Measurements from ENCODE around the gene FAH. TPM values are rescaled to one million over a fixed set of nuclear protein-coding genes. Genes with fewer than 3 reads are reported as not detected.

Gene FAH
- polyA plus RNA-seq, 1 donor from 2014 or later = 3.1 TPM

GRCh38 chr15:80140909-80141308, 11.9 kb upstream of the FAH start:
- H3K9ac ChIP-seq (ENCODE audit: low read length) = no peak overlapping the region
- no peaks in the 10 kb centered on the region for H3K9me3 ChIP-seq (ENCODE audit: low read length)
- H2AFZ ChIP-seq (ENCODE audit: low read depth, low read length) = no peak overlapping the region
- no peaks in the 10 kb centered on the region for H3K27me3 ChIP-seq (ENCODE audit: insufficient read depth, low read depth, low read length)
- H3K4me2 ChIP-seq (ENCODE audit: low read length) = no peak overlapping the region
- no peak overlapping the region for H3K27ac ChIP-seq (ENCODE audit: low read length)
- no peak for TF ChIP-seq SMC3 (conservative IDR thresholded peaks at IDR 0.05; ENCODE audit: poor library complexity)
- no peak for TF ChIP-seq REST (IDR thresholded peaks at IDR 0.05; ENCODE audit: borderline replicate concordance)
- no peak for TF ChIP-seq POLR2AphosphoS5 (IDR thresholded peaks at IDR 0.05)
- TF ChIP-seq TAF1 (IDR thresholded peaks at IDR 0.05; ENCODE audit: low read depth) = no peak
- TF ChIP-seq MXI1 (conservative IDR thresholded peaks at IDR 0.05; ENCODE audit: poor library complexity, severe bottlenecking) = no peak
- TF ChIP-seq, protein P1, sequence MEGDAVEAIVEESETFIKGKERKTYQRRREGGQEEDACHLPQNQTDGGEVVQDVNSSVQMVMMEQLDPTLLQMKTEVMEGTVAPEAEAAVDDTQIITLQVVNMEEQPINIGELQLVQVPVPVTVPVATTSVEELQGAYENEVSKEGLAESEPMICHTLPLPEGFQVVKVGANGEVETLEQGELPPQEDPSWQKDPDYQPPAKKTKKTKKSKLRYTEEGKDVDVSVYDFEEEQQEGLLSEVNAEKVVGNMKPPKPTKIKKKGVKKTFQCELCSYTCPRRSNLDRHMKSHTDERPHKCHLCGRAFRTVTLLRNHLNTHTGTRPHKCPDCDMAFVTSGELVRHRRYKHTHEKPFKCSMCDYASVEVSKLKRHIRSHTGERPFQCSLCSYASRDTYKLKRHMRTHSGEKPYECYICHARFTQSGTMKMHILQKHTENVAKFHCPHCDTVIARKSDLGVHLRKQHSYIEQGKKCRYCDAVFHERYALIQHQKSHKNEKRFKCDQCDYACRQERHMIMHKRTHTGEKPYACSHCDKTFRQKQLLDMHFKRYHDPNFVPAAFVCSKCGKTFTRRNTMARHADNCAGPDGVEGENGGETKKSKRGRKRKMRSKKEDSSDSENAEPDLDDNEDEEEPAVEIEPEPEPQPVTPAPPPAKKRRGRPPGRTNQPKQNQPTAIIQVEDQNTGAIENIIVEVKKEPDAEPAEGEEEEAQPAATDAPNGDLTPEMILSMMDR (IDR thresholded peaks at IDR 0.05; ENCODE audit: poor library complexity, severe bottlenecking) = no peak
- no peaks in the 10 kb centered on the region for H3F3A ChIP-seq (ENCODE audit: insufficient read depth, low read length, poor library complexity, severe bottlenecking)
- H4K20me1 ChIP-seq (ENCODE audit: insufficient read depth) = no peaks in the 10 kb centered on the region
- no peaks in the 10 kb centered on the region for H3K79me2 ChIP-seq (replicated peaks; ENCODE audit: insufficient read depth, low read length)
- no peak overlapping the region for H3K4me3 ChIP-seq (ENCODE audit: low read length)
- no peaks in the 10 kb centered on the region for H3K36me3 ChIP-seq (ENCODE audit: insufficient read depth, low read length)
- no peaks in the 10 kb centered on the region for H3K9me2 ChIP-seq (ENCODE audit: insufficient read depth, low read length)

DNA sequence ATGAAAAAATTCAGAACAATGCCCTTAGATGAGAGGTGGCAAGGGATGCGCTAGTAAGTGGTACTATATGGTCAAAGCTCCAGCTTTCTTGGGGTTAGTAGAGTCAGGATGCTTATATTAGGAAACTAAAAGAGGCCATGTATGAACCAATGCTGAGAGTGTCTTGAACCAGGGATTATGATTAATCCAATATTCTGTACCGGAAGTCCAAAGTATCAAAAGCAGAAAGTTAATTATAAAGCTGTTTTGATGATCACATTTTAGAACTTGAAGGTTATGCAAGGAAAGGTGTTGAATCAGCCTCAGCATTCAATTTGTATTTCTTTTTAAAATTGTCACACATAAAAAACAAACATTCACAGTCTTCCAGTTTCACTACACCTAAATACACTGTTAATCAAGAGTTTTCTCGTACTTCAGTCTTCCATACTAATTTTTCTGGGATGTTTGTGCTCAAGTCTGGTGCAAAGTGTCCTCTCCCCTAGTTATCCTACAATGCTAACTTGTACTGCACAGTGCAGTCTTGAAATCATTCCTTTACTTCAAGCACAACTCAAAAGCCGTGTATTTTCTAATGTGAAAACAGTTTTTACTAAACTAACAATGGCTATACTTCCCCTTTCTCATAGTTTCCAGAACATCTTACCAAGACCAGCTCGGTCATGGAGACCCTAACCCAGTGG, 10.7 kb upstream of the FAH start:
- no peak overlapping the region for H3K4me2 ChIP-seq (ENCODE audit: low read length)
- no peaks in the 10 kb centered on the region for H3F3A ChIP-seq (ENCODE audit: insufficient read depth, low read length, poor library complexity, severe bottlenecking)
- H3K27ac ChIP-seq (ENCODE audit: low read length) = no peak overlapping the region
- H3K27me3 ChIP-seq (ENCODE audit: insufficient read depth, low read depth, low read length) = no peaks in the 10 kb centered on the region
- H3K4me3 ChIP-seq (ENCODE audit: low read length) = no peak overlapping the region
- H2AFZ ChIP-seq (ENCODE audit: low read depth, low read length) = no peak overlapping the region
- H3K9me3 ChIP-seq (ENCODE audit: low read length) = no peaks in the 10 kb centered on the region
- no peaks in the 10 kb centered on the region for H3K79me2 ChIP-seq (replicated peaks; ENCODE audit: insufficient read depth, low read length)
- H4K20me1 ChIP-seq (ENCODE audit: insufficient read depth) = no peaks in the 10 kb centered on the region
- no peaks in the 10 kb centered on the region for H3K9me2 ChIP-seq (ENCODE audit: insufficient read depth, low read length)
- TF ChIP-seq RAD21 (conservative IDR thresholded peaks at IDR 0.05) (no peak), POLR2AphosphoS5 (IDR thresholded peaks at IDR 0.05) (no peak), TAF1 (IDR thresholded peaks at IDR 0.05; ENCODE audit: low read depth) (no peak), EZH2 (IDR thresholded peaks at IDR 0.05; ENCODE audit: borderline replicate concordance, insufficient read depth, low read length, poor library complexity, severe bottlenecking) (no peak), MXI1 (conservative IDR thresholded peaks at IDR 0.05; ENCODE audit: poor library complexity, severe bottlenecking) (no peak), SMC3 (conservative IDR thresholded peaks at IDR 0.05; ENCODE audit: poor library complexity) (no peak), REST (IDR thresholded peaks at IDR 0.05; ENCODE audit: borderline replicate concordance) (no peak), EP300 (conservative IDR thresholded peaks at IDR 0.05; ENCODE audit: poor library complexity, severe bottlenecking) (no peak)
- TF ChIP-seq, protein P1 (IDR thresholded peaks at IDR 0.05; ENCODE audit: poor library complexity, severe bottlenecking) = no peak
- no peaks in the 10 kb centered on the region for H3K36me3 ChIP-seq (ENCODE audit: insufficient read depth, low read length)
- no peak overlapping the region for H3K9ac ChIP-seq (ENCODE audit: low read length)

All from neural cell (in vitro differentiated cells).